Measurements from ENCODE around the gene EIF2B4.

DNA sequence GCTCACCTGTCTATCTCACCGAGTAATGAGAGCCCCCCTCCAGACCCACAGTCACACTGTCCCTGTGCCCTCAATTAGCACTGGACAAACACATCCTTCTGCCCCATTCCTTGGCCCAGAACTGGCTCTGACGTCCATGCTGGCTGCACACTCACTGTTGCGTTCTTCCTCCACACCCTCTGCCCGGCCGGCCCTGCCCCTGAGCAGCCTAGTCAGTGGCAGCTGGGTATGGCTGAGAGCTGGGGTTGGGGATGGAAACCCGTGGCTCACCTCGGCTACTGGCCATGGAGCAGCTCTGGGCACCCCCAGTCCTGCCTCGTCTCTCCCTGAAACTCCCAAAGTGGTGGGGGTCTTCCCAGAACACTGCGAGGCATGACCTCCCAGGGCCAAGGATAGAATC is 55.4 kb downstream of the EIF2B4 start:
- TF ChIP-seq, protein P1, sequence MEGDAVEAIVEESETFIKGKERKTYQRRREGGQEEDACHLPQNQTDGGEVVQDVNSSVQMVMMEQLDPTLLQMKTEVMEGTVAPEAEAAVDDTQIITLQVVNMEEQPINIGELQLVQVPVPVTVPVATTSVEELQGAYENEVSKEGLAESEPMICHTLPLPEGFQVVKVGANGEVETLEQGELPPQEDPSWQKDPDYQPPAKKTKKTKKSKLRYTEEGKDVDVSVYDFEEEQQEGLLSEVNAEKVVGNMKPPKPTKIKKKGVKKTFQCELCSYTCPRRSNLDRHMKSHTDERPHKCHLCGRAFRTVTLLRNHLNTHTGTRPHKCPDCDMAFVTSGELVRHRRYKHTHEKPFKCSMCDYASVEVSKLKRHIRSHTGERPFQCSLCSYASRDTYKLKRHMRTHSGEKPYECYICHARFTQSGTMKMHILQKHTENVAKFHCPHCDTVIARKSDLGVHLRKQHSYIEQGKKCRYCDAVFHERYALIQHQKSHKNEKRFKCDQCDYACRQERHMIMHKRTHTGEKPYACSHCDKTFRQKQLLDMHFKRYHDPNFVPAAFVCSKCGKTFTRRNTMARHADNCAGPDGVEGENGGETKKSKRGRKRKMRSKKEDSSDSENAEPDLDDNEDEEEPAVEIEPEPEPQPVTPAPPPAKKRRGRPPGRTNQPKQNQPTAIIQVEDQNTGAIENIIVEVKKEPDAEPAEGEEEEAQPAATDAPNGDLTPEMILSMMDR (IDR thresholded peaks at IDR 0.05) = no peak
- TF ChIP-seq POLR2A (IDR thresholded peaks at IDR 0.05) = no peak

Measured in transverse colon (tissue), 3 donors.